MCF 10A (cell line): ENCODE data around the gene KRT6B. TPM values are rescaled to one million over a fixed set of nuclear protein-coding genes. Genes with fewer than 3 reads are reported as not detected.

Experiments used
- BruUV-seq: library from RNA; stranded (reverse); fragments of 400-500 nt; replicated peaks from 2 replicates; lab custom pipeline; 2021; lab: Mats Ljungman, UMichigan
- CTCF ChIA-PET: fragments of 300-600 bp; sonication (Branson Sonifier 250); formaldehyde crosslinking; extraction: SDS; loops from one replicate; lab custom pipeline; 2021; ENCODE audit warnings: antibody characterized with exemption, inconsistent platforms; lab: Yijun Ruan, JAX
- POLR2A ChIA-PET: fragments of 300-600, 350-650 bp; sonication (Branson Sonifier 250); formaldehyde crosslinking; extraction: SDS; loops from one replicate; lab custom pipeline; 2020; ENCODE audit warnings: antibody characterized with exemption, inconsistent platforms; lab: Yijun Ruan, JAX
- DNase-seq: peaks from one replicate; pipeline ENCODE4 v3.0.0-alpha.2; 2018; ENCODE audit not compliant: unreplicated experiment
- H3K27ac Mint-ChIP-seq: one replicate; pipeline ENCODE4 v1.8.0; 2022; ENCODE audit warnings: mild to moderate bottlenecking, low read depth, mixed read lengths; ENCODE audit not compliant: unreplicated experiment
- H3K27me3 Mint-ChIP-seq: one replicate; pipeline ENCODE4 v1.8.0; 2022; ENCODE audit warnings: mixed read lengths; ENCODE audit not compliant: insufficient read depth, unreplicated experiment
- H3K36me3 Mint-ChIP-seq: one replicate; pipeline ENCODE4 v1.8.0; 2022; ENCODE audit warnings: mild to moderate bottlenecking, moderate library complexity, mixed read lengths; ENCODE audit not compliant: insufficient read depth, unreplicated experiment
- H3K4me1 Mint-ChIP-seq: one replicate; pipeline ENCODE4 v1.8.0; 2022; ENCODE audit warnings: mixed read lengths; ENCODE audit not compliant: insufficient read depth, unreplicated experiment
- H3K4me3 Mint-ChIP-seq: one replicate; pipeline ENCODE4 v1.8.0; 2022; ENCODE audit warnings: mild to moderate bottlenecking, moderate library complexity, mixed read lengths; ENCODE audit not compliant: unreplicated experiment
- H3K9me3 Mint-ChIP-seq: one replicate; pipeline ENCODE4 v1.8.0; 2022; ENCODE audit warnings: mixed read lengths; ENCODE audit not compliant: unreplicated experiment
- CTCF ChIP-seq: fragments of 200-600 bp; IDR thresholded peaks from one replicate; pipeline ENCODE4 v1.8.0; 2022; ENCODE audit warnings: antibody characterized with exemption, mild to moderate bottlenecking; ENCODE audit not compliant: unreplicated experiment
- intact Hi-C: fragments of 100-400 bp; cut with micrococcal nuclease; formaldehyde crosslinking; loops from 2 replicates; pipeline ENCODE4 v1.14.1; 2022
- total RNA-seq: library from RNA; stranded (reverse); gene quantifications from 2 replicates; pipeline ENCODE4 v1.2.3, GENCODE V29; 2022

The KRT6B gene
- total RNA-seq, 1 experiment from 2014 or later, result 3.3 TPM

- intact Hi-C loops, result no loop called here
Observed at GRCh38 chr12:52438305-52439301, 13.3 kb downstream of the KRT6B start.

DNA sequence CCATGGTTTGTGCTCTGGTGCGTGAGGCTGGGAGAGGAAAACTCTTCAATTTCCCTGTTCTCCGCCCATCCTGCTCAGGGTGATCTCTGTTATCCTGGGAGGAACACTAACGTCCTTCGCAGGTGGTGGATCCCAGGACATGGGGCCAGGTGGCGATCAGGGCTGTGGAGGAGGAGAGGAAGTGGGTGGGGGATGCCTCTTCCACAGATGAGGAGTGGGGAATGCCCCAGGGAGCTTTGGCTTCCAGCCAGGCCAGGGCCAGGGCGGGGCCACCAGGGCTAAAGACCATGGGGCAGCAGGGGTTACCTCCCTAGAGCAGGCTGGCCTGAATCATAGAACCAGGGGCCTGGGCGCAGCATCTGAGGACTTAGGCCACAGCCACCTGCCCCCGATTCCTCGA is 14.4 kb downstream of the KRT6B start:
- Mint-ChIP-seq H3K4me3 (no peak overlapping the region), H3K27me3 (peaks cover 6% of the 10 kb centered on the region), H3K9me3 (no peaks in the 10 kb centered on the region), H3K36me3 (no peaks in the 10 kb centered on the region), H3K27ac (peak overlapping the region; percentile 33), H3K4me1 (peaks cover 45% of the 10 kb centered on the region)
- no peak for DNase-seq
- no peak for TF ChIP-seq CTCF
- intact Hi-C loops, result no loop called here
- BruUV-seq, result no TSS peak
- POLR2A ChIA-PET, result no interaction called here
- CTCF ChIA-PET, result no interaction called here

More at GRCh38 chr12:52438305-52439301, 13.3 kb downstream of the KRT6B start:
- CTCF ChIA-PET, result no interaction called here
- Mint-ChIP-seq H3K4me1 (peaks cover 55% of the 10 kb centered on the region), H3K27ac (no peak overlapping the region), H3K4me3 (no peak overlapping the region), H3K9me3 (no peaks in the 10 kb centered on the region), H3K27me3 (no peaks in the 10 kb centered on the region), H3K36me3 (no peaks in the 10 kb centered on the region)
- peak; percentile 43 for DNase-seq
- POLR2A ChIA-PET, result interaction anchor here (1.0 kb wide), 1 partner anchor 39 kb away, joined by 3 read pairs; no protein-coding TSS in a partner anchor
- no TSS peak for BruUV-seq
- no peak for TF ChIP-seq CTCF

GRCh38 chr12:52436828-52437474 is 15.0 kb downstream of the KRT6B start:
- Mint-ChIP-seq H3K9me3 (no peaks in the 10 kb centered on the region), H3K4me3 (no peak overlapping the region), H3K36me3 (no peaks in the 10 kb centered on the region), H3K4me1 (peaks cover 40% of the 10 kb centered on the region), H3K27me3 (peaks cover 10% of the 10 kb centered on the region), H3K27ac (peak overlapping the region; percentile 33)
- intact Hi-C loops, result no loop called here
- POLR2A ChIA-PET, result no interaction called here
- no peak for DNase-seq
- BruUV-seq, result no TSS peak
- CTCF ChIA-PET, result interaction anchor here (1.0 kb wide), 1 partner anchor 63 kb away, joined by 4 read pairs; no protein-coding TSS in a partner anchor
- TF ChIP-seq CTCF, result no peak
